Colon (tissue), 2 donors: ENCODE data around the gene P2RX7.
"Not testable (repeated sequence)": the region's sequence is repeated elsewhere in the genome, so short reads cannot be mapped to it uniquely, and the experiment has no call there.

Experiments used
- FAIRE-seq: peaks from 2 replicates; lab custom pipeline; 2012; peaks lifted over from hg19 to GRCh38; lab: Jason Lieb, UNC
- donor health status: control.
- donor health status: control.

The P2RX7 gene

DNA sequence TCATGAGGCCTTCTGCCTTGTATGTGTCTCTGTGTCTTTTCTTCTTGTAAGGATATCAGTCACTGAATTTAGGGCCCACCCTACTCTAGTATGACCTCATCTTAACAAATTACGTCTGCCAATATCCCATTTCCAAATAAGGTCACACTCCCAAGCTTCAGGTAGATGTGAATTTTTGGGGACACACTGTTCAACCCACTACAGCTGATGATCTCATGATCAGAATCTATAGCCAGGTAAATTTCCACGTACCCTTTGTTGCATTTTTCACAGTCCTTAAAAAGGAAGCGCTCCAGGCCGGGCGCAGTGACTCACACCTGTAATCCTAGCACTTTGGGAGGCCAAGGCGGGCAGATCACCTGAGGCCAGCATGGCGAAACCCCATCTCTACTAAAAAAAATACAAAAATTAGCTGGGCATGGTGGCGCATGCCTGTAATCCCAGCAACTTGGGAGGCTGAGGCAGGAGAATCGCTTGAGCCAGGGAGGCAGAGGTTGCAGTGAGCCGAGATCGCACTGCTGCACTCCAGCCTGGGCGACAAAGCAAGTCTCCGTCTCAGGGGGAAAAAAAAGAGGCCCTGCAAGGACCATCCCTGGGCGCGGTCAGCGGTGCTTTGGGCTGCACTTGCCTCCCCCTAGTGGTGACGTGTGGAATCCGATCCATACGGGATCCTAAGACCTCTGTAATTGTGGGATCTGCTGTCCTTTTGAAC lies 97.3 kb downstream of the P2RX7 start:
- FAIRE-seq, result not testable (repeated sequence)

DNA sequence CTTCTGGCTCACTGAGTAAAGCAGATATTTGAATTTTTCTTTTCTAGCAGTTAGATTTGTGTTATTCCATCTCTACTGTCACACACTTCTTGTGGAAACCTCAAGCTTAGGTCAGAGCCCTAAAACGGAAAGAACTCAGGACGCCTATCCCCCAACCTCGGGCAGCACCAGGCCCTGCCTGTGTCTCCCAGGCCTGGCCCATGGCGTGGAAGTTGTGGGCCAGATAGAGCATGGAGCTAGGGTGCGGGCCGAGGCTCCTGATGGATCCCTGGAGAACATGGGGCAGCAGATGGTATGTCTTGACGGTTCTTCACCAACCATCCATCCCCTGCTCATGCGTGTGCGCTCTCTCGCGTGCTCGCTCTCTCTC lies 97.8 kb downstream of the P2RX7 start:
- FAIRE-seq, result no peak

DNA sequence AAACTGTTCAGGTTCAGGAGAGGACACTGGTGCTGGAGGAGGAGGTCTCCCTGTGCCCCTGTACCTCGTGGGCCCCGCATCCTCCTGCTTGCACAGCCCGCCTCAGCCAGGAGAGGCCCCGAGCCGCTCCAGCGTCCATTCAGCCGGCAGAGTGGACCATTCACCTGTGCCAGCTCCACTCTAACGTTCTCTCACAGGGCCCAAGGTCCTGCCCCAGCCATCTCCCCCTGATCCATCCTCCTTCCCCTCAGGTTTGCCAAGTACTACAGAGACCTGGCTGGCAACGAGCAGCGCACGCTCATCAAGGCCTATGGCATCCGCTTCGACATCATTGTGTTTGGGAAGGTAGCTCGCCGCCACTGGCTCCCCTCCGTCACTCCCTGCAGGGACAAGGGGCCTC lies 99.5 kb downstream of the P2RX7 start:
- no peak for FAIRE-seq

DNA sequence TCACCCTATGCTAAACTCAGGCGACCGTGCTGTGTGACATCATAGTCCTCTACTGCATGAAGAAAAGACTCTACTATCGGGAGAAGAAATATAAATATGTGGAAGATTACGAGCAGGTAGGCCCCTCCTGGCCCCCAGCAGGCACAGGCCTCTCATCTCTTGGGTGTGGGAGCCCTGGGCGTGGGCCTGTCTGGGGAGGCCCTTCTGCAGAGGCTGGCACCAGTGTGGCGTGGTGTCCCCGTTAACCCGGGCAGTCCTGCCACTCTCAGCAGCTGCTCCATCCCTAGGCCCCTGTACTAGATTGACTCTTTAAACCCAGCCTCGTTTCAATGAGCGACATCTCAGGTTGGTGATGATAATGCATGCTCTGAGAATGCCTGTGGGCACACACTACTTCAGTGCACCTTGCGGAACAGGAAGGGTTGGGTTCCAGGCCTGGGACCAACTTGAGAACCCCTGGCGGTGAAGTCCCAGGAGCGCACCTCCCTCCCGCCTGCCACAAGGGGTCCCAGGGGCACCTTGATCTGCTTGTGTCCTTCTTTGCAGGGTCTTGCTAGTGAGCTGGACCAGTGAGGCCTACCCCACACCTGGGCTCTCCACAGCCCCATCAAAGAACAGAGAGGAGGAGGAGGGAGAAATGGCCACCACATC lies 100.4 kb downstream of the P2RX7 start:
- no peak for FAIRE-seq

DNA sequence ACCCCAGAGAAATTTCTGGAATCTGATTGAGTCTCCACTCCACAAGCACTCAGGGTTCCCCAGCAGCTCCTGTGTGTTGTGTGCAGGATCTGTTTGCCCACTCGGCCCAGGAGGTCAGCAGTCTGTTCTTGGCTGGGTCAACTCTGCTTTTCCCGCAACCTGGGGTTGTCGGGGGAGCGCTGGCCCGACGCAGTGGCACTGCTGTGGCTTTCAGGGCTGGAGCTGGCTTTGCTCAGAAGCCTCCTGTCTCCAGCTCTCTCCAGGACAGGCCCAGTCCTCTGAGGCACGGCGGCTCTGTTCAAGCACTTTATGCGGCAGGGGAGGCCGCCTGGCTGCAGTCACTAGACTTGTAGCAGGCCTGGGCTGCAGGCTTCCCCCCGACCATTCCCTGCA lies 100.9 kb downstream of the P2RX7 start:
- FAIRE-seq, result no peak

DNA sequence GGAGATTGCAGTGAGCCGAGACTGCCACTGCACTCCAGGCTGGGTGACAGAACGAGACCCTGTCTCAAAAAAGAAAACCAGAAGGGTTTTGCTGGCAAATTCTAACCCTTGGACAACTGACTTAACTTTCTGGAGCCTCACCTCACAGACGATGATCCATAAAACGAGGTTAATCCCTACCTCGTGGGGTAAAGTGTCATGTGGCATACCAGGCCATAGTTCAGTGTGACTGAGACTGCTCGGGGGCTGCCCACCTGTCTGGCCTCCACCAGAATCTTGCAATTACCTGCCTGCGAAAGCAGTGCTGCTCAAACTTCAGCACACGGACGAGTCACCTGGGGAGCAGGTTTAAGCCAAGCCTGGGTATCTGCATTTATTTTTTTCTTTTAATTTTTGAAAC lies 104.1 kb downstream of the P2RX7 start:
- FAIRE-seq, result no peak

DNA sequence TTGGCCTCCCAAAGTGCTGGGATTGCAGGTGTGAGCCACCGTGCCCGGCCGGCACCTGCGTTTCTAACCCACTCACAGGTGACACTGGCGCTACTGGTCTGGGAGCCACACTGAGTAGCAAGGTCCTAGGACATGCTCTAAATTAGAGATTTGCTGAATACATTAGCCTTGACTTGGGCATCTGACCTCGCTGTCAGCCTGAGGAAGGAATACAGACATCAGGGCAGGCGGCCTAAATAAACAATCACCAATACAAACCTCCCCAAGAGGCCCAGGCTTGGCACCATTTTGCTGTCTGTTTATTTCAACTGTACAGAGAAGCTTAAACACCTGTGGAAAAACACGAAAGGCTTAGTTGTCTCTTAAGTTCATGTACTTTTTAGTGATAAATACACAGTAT lies 104.7 kb downstream of the P2RX7 start:
- no peak for FAIRE-seq
